A549 treated with dexamethasone at 1 μM for 4 hours (cell line): ENCODE measurements around the gene VIL1. TPM values are rescaled to one million over a fixed set of nuclear protein-coding genes. Genes with fewer than 3 reads are reported as not detected.

Experiments used
- total RNA-seq: library from RNA; stranded (reverse); fragments of 200-300 nt; extraction: Qiagen RNA extraction; gene quantifications from 5 replicates; pipeline ENCODE4 v1.2.3, GENCODE V29; 2022

The VIL1 gene
- 0.16 to 0.40 TPM (median 0.27 TPM) in 5 replicates for total RNA-seq

DNA sequence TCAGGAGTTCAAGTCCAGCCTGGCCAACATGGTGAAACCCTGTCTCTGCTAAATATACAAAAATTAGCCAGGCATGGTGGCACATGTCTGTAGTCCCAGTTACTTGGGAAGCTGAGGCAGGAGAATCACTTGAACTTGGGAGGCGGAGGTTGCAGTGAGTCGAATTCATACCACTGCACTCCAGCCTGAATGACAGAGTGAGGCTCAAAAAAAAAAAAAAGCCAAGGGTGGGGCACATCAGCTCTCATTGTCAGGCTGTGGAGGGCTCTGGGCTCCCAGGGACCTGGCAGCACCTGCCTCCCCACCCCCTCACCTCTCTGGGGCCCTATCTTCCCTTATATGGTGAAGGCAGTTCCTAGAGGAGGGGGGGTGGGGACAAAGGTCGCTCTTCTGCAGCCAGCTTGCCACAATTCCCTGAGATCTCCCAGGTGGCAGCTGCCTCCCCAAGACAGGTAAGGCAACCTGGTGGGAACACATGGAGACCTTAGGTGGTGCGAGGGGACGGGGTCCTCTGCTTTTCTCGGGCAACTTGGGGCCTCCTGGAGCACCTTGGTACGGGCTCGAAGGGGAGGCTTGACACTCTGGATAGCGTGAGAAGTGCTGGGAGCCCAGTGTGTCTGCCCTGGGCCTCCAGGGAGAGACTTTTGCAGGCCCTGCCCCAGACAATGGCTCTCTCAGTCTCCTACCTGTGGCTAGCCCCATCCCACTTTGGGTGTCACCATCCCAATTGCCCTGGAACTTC, at the start of gene VIL1:
VIL1 (plus strand) TSS at position 407 of the 742 bp plus-strand sequence. CDS start 4,656 bp downstream, outside the sequence.

GRCh38 chr2:218381916-218382366, 37.0 kb upstream of the VIL1 start, which contains the start of gene SLC11A1:
SLC11A1 (plus strand) TSS chr2:218382273; CDS start chr2:218382369, 96 bp downstream.

DNA sequence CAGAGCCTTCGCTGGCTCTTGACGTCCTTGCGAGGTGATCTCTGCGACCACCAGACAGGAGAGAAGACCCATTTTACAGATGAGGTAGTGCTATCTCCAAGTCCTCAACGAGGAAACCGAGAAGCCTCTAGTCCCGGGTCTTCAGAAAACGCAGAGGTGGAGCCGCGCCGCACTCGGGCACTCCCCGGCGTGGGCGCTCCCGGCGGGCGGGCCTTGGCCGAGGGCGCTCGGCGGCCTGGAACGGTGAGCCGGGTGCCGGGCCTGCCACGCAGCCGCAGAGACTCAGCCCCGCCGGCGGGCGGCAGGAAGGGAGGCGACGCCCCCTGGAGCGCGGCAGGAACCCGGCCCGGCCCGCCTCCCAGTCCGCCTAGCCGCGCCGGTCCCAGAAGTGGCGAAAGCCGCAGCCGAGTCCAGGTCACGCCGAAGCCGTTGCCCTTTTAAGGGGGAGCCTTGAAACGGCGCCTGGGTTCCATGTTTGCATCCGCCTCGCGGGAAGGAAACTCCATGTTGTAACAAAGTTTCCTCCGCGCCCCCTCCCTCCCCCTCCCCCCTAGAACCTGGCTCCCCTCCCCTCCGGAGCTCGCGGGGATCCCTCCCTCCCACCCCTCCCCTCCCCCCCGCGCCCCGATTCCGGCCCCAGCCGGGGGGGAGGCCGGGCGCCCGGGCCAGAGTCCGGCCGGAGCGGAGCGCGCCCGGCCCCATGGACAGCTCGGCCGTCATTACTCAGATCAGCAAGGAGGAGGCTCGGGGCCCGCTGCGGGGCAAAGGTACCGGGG, 19.3 kb upstream of the VIL1 start, which contains the start of gene CTDSP1:
CTDSP1 (plus strand) TSS at position 478 of the 776 bp plus-strand sequence; CDS start at position 701, 223 bp downstream.

Other genes with a start within 250 kb of the VIL1 start
- 291 to 312 TPM (median 310 TPM) in 5 replicates for gene ARPC2, start 201.9 kb upstream of the VIL1 start, total RNA-seq
- 0.17 to 0.59 TPM (median 0.49 TPM) in 5 replicates for gene GPBAR1, start 158.1 kb upstream of the VIL1 start, total RNA-seq
- 117 to 194 TPM (median 124 TPM) in 5 replicates for gene AAMP, start 149.0 kb upstream of the VIL1 start, total RNA-seq
- gene PNKD, start 148.6 kb upstream of the VIL1 start, total RNA-seq = 63.9 to 67.2 TPM (median 64.0 TPM) in 5 replicates
- 125 to 143 TPM (median 136 TPM) in 5 replicates for gene TMBIM1, start 126.6 kb upstream of the VIL1 start, total RNA-seq
- gene CATIP, start 62.3 kb upstream of the VIL1 start, total RNA-seq = 0.11 to 0.18 TPM in 2 of 5 replicates, not detected in the others
- gene SLC11A1, start 36.9 kb upstream of the VIL1 start, total RNA-seq = 0.11 to 0.20 TPM (median 0.16 TPM) in 5 replicates
- 54.3 to 79.0 TPM (median 77.9 TPM) in 5 replicates for gene CTDSP1, start 19.3 kb upstream of the VIL1 start, total RNA-seq
- gene USP37, start 149.2 kb downstream of the VIL1 start, total RNA-seq = 3.7 to 6.8 TPM (median 5.6 TPM) in 5 replicates
- 36.8 to 43.3 TPM (median 40.7 TPM) in 5 replicates for gene CNOT9, start 149.7 kb downstream of the VIL1 start, total RNA-seq
- gene PLCD4, start 188.8 kb downstream of the VIL1 start, total RNA-seq = 0.14 to 0.46 TPM (median 0.28 TPM) in 5 replicates
- gene ZNF142, start 240.5 kb downstream of the VIL1 start, total RNA-seq = 10.4 to 22.5 TPM (median 20.8 TPM) in 5 replicates
- 39.1 to 49.2 TPM (median 44.4 TPM) in 5 replicates for gene BCS1L, start 240.6 kb downstream of the VIL1 start, total RNA-seq